NB4 (cell line): ENCODE measurements around the gene GABBR2.
A peak's percentile ranks its signal among the peaks of the same experiment; 100 is the strongest.

ENCODE experiments used
- DNase-seq: peaks from one replicate; pipeline ENCODE4 v3.0.0; 2010; ENCODE audit warnings: low read depth
- H3K4me3 ChIP-seq: one replicate; pipeline ENCODE4 v1.5.1; 2011; ENCODE audit warnings: mild to moderate bottlenecking, low read depth, low read length, moderate library complexity
- CTCF ChIP-seq: IDR thresholded peaks from one replicate; pipeline ENCODE4 v1.5.1; 2012; ENCODE audit warnings: low read depth, low read length
- MAX ChIP-seq: IDR thresholded peaks from 2 replicates; pipeline ENCODE4 v1.6.1; 2011; ENCODE audit warnings: low read depth, low read length
- MYC ChIP-seq: IDR thresholded peaks from 2 replicates; pipeline ENCODE4 v1.6.1; 2011; ENCODE audit warnings: low read depth, low read length
- POLR2A ChIP-seq: IDR thresholded peaks from 2 replicates; pipeline ENCODE4 v1.6.1; 2011; ENCODE audit warnings: mild to moderate bottlenecking; ENCODE audit not compliant: insufficient read length; ENCODE audit errors: extremely low read depth

The GABBR2 gene

GRCh38 chr9:98575379-98576346 is 133.1 kb downstream of the GABBR2 start:
- DNase-seq: peak; percentile 97
- H3K4me3 ChIP-seq: peak overlapping the region; percentile 16
- TF ChIP-seq MYC: peak; percentile 98
- TF ChIP-seq POLR2A: no peak
- no peak for TF ChIP-seq CTCF
- TF ChIP-seq MAX: peak; percentile 96

- TF ChIP-seq MAX (no peak), CTCF (no peak), MYC (no peak), POLR2A (no peak)
- H3K4me3 ChIP-seq: no peak overlapping the region
- DNase-seq: no peak
Observed at GRCh38 chr9:98573749-98574278, 134.9 kb downstream of the GABBR2 start.

- H3K4me3 ChIP-seq: no peak overlapping the region
- DNase-seq: no peak
- TF ChIP-seq MYC (no peak), POLR2A (no peak), MAX (no peak), CTCF (no peak)
Observed at GRCh38 chr9:98572796-98573195, 135.9 kb downstream of the GABBR2 start.

GRCh38 chr9:98572054-98572627 is 136.6 kb downstream of the GABBR2 start:
- DNase-seq: no peak
- no peak for TF ChIP-seq MAX
- H3K4me3 ChIP-seq: no peak overlapping the region

GRCh38 chr9:98571643-98572042 is 137.1 kb downstream of the GABBR2 start:
- DNase-seq: no peak
- TF ChIP-seq MAX: no peak
- no peak for TF ChIP-seq CTCF
- no peak for TF ChIP-seq MYC
- no peak for TF ChIP-seq POLR2A
- H3K4me3 ChIP-seq: no peak overlapping the region
